IMR-90 (cell line): ENCODE data around the gene JSRP1. TPM values are rescaled to one million over a fixed set of nuclear protein-coding genes. Genes with fewer than 3 reads are reported as not detected.

ENCODE experiments used
- BHLHE40 ChIP-seq: fragments of 150-350 bp; IDR thresholded peaks from 2 replicates; pipeline ENCODE4 v1.6.1; 2016; ENCODE audit warnings: mild to moderate bottlenecking, low read depth, low read length
- MAZ ChIP-seq: IDR thresholded peaks from 2 replicates; pipeline ENCODE4 v1.6.1; 2012; ENCODE audit warnings: low read depth, mild to moderate bottlenecking, low read length, improper control_type of control experiment, moderate library complexity, borderline replicate concordance
- SMC3 ChIP-seq: fragments of 150-350 bp; IDR thresholded peaks from 2 replicates; pipeline ENCODE4 v1.6.1; 2016; ENCODE audit warnings: low read depth, mild to moderate bottlenecking, antibody characterized with exemption, low read length, moderate library complexity
- polyA plus RNA-seq, 3 experiments: library from polyadenylated mRNA; depleted of rRNA; stranded (reverse); fragments of >200 nt; gene quantifications; 2 replicates each; pipeline ENCODE4 v1.2.3, GENCODE V29; 2012; ENCODE audit warnings: low replicate concordance in 1 of 3
- total RNA-seq: library from RNA; depleted of rRNA; stranded (reverse); fragments of >200 nt; gene quantifications from 2 replicates; pipeline ENCODE4 v1.2.3, GENCODE V29; 2012
- TF ChIP-seq, protein P1 (sequence below): fragments of 150-350 bp; IDR thresholded peaks from 2 replicates; pipeline ENCODE4 v1.6.1; 2016; ENCODE audit warnings: low read depth, mild to moderate bottlenecking, low read length, moderate library complexity, borderline replicate concordance

Gene JSRP1
- total and polyA plus RNA-seq, 2 of the 4 experiments (the other 2 are of a cell fraction): not detected

DNA sequence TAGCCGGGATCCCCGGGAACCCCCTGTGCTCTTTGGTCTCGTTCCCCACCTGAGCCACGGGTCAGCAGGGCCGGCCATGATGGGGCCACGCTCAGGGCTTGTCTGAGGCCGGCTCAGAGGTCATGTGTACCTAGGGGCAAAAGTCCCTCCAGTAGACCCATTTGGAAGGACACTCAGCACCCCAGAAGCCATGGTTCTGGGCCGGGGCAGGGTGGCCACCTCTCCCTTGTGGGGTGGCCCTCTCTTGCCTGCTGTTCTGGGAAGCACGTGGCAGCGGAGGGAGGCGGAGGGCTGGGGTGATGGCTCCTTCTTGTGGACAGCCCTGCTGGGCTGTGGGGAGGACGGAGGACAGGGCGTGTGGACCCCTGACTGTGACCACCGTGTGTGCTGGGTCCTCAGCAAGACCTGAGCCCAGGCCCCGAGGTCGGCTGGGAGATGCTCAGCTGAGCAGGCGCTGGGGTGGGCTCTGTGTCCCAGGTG lies 32.2 kb upstream of the JSRP1 start (continued):
- TF ChIP-seq, protein P1, sequence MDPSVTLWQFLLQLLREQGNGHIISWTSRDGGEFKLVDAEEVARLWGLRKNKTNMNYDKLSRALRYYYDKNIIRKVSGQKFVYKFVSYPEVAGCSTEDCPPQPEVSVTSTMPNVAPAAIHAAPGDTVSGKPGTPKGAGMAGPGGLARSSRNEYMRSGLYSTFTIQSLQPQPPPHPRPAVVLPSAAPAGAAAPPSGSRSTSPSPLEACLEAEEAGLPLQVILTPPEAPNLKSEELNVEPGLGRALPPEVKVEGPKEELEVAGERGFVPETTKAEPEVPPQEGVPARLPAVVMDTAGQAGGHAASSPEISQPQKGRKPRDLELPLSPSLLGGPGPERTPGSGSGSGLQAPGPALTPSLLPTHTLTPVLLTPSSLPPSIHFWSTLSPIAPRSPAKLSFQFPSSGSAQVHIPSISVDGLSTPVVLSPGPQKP: no peak
- no peak for TF ChIP-seq BHLHE40
- no peak for TF ChIP-seq SMC3
- no peak for TF ChIP-seq MAZ
